Sigmoid colon (tissue), 7 donors: Measurements from ENCODE around the gene PDGFA. TPM values are rescaled to one million over a fixed set of nuclear protein-coding genes. Genes with fewer than 3 reads are reported as not detected.

ENCODE experiments used
- DNase-seq: peaks from one replicate; pipeline ENCODE4 v3.0.0-alpha.2; 2019
- H3K27ac ChIP-seq, 4 donors: fragments of 200-600 bp; sonication (generic); one replicate each; pipeline ENCODE4 v1.5.1; 2016 to 2019; ENCODE audit warnings: mild to moderate bottlenecking in 1 of 4
- H3K27me3 ChIP-seq, 3 donors: fragments of 200-600 bp; sonication (generic); one replicate each; pipeline ENCODE4 v1.5.1; 2019; ENCODE audit warnings: mild to moderate bottlenecking in 1 of 3
- H3K36me3 ChIP-seq, 4 donors: fragments of 200-600 bp; sonication (generic); one replicate each; pipeline ENCODE4 v1.5.1; 2016 to 2019
- H3K4me1 ChIP-seq, 4 donors: fragments of 200-600 bp; sonication (generic); one replicate each; pipeline ENCODE4 v1.5.1; 2017 to 2019
- H3K4me3 ChIP-seq, 4 donors: fragments of 200-600 bp; sonication (generic); one replicate each; pipeline ENCODE4 v1.5.1; 2017 to 2019; ENCODE audit warnings: mild to moderate bottlenecking in 2 of 4, moderate library complexity in 1 of 4
- H3K9me3 ChIP-seq, 4 donors: fragments of 200-600 bp in 3 of 4; sonication (generic) in 3 of 4; one replicate each; pipeline versions ENCODE4 v1.5.1 to v1.6.1; 2013 to 2019
- EP300 ChIP-seq, 4 donors: sonication (generic); formaldehyde crosslinking; IDR thresholded peaks; one replicate each; pipeline ENCODE4 v1.6.1; 2017; ENCODE audit warnings: antibody characterized with exemption in 4 of 4
- POLR2A ChIP-seq, 2 donors: fragments of 450-650 bp; IDR thresholded peaks; one replicate each; pipeline ENCODE4 v1.6.1; 2016; ENCODE audit warnings: antibody characterized with exemption in 2 of 2, mild to moderate bottlenecking in 2 of 2, moderate library complexity in 2 of 2
- POLR2AphosphoS5 ChIP-seq, 4 donors: sonication (generic); formaldehyde crosslinking; IDR thresholded peaks; one replicate each; pipeline ENCODE4 v1.6.1; 2017; ENCODE audit warnings: antibody characterized with exemption in 4 of 4
- WGBS, 2 donors: extraction: QIAGEN DNeasy Blood & Tissue Kit; methylation state at CpG; one replicate each; pipeline ENCODE4 v1.1.7; 2013; 5-methylcytosine and 5-hydroxymethylcytosine counted together
- intact Hi-C: fragments of 100-400 bp; cut with DNase I; formaldehyde crosslinking; loops from one replicate; pipeline ENCODE4 v1.15.1; 2023
- polyA plus RNA-seq, 3 donors: library from polyadenylated mRNA; stranded (reverse); fragments of 200-250 nt; gene quantifications; one replicate each; pipeline ENCODE4 v1.2.3, GENCODE V29; 2013
- total RNA-seq, 4 donors: library from RNA; depleted of rRNA; stranded (reverse); fragments of >200 nt; gene quantifications; one replicate each; pipeline ENCODE4 v1.1.0, GENCODE V29; 2016
- TF ChIP-seq, protein P1 (sequence below), 4 experiments: fragments of 450-650 bp in 3 of 4; fragments of 200-600 bp in 1 of 4; IDR thresholded peaks; one replicate each; pipeline ENCODE4 v1.5.1; 2016 to 2019; ENCODE audit warnings: antibody characterized with exemption in 4 of 4, mild to moderate bottlenecking in 3 of 4, moderate library complexity in 2 of 4
- donor health status: healthy with polysubstance abuse.
- donor health status: Bipolar disorder and iron deficiency.
- donor health status: healthy.

The PDGFA gene
- total and polyA plus RNA-seq, 7 donors: 19.7 to 38.5 (median 33.9) TPM

DNA sequence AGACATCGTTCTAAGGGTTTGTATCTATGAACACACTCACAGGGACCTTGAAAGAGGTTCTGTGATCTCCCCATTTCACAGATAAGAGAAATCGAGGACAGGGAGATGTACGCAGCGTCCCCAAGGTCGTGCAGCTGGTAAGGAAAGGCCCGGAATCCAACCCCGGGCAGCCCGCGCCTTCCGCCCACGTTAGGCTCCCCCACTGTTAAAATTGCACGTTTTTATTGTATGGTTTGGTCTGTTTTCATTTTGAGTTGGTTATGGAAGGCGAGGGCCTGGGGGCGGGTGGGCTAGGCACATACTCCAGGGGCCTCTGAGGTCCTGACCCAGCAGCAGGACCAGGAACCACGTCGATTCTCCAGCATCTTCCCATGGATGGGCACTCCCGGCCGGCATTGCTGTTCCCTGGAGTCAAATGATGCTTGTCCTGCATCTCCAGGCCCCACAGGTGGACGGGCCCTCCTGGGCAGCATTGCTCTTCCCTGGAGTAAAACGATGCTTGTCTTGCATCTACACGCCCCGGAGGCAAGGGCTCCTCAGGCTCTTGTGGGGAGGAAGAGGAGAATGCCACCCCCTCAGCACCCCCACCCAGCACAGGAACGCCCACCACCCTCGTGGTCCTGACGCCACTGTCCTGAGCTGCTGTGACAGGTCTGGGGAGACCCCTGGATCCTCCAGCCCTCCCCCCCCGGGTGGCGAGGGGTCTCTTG, 65.9 kb downstream of the PDGFA start:
- WGBS, 2 donors: 88 to 90% methylated on average over 27 of the region's 27 CpGs
- intact Hi-C loops: no loop called here

DNA sequence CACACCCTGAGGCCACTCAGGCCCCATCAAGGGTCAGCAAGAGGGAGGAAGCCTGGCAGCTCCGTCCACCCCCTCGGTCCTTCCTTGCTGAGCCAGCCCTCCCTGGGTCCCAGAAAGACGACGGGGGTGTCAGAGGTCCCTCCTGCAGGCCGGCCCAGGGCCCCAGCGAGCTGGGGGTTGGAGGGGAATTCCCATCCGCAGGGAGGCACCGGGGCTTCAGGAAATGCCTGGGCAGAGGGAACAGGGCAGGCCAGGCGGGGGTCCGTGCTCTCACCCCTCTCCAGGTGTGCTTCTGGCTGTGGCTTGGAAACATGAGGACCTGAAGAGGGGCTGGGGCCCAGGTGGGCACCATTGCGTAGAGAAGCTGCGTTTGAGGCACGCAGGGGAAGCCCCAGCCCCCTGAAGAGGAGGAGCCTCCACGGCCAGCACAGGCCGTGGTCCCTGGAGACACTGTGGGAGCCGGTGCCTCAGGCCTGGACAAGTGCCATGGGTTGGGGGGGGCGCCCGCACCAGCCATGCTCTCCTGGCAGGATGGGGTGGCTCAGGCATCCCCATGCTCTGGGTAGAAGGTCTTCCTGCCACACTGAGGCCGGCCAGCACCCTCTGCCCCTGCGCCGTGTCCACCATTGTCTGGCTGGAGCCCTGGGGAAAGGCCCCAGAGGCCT, 66.7 kb downstream of the PDGFA start:
- H3K36me3 ChIP-seq: no peaks in the 10 kb centered on the region
- H3K4me1 ChIP-seq: peaks cover 0 to 20% (median 6%) of the 10 kb centered on the region in 4 donors
- no peaks in the 10 kb centered on the region for H3K9me3 ChIP-seq
- no peak for DNase-seq
- no peak overlapping the region for H3K4me3 ChIP-seq
- TF ChIP-seq POLR2AphosphoS5 (IDR thresholded peaks at IDR 0.05) (no peak), EP300 (IDR thresholded peaks at IDR 0.05) (no peak), POLR2A (IDR thresholded peaks at IDR 0.05) (no peak)
- TF ChIP-seq, protein P1, sequence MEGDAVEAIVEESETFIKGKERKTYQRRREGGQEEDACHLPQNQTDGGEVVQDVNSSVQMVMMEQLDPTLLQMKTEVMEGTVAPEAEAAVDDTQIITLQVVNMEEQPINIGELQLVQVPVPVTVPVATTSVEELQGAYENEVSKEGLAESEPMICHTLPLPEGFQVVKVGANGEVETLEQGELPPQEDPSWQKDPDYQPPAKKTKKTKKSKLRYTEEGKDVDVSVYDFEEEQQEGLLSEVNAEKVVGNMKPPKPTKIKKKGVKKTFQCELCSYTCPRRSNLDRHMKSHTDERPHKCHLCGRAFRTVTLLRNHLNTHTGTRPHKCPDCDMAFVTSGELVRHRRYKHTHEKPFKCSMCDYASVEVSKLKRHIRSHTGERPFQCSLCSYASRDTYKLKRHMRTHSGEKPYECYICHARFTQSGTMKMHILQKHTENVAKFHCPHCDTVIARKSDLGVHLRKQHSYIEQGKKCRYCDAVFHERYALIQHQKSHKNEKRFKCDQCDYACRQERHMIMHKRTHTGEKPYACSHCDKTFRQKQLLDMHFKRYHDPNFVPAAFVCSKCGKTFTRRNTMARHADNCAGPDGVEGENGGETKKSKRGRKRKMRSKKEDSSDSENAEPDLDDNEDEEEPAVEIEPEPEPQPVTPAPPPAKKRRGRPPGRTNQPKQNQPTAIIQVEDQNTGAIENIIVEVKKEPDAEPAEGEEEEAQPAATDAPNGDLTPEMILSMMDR (IDR thresholded peaks at IDR 0.05): no peak
- peaks cover 4 to 43% (median 17%) of the 10 kb centered on the region in 3 donors for H3K27me3 ChIP-seq
- WGBS, 2 donors: 68 to 74% methylated on average over 21 of the region's 21 CpGs
- intact Hi-C loops: no loop called here
- H3K27ac ChIP-seq: no peak overlapping the region

More for the DNA sequence above, 65.9 kb downstream of the PDGFA start:
- Histone ChIP-seq H3K36me3 (no peaks in the 10 kb centered on the region), H3K4me3 (no peak overlapping the region), H3K27ac (no peak overlapping the region), H3K4me1 (peaks cover 0 to 20% (median 6%) of the 10 kb centered on the region in 4 donors), H3K27me3 (peaks cover 4 to 43% (median 17%) of the 10 kb centered on the region in 3 donors), H3K9me3 (no peaks in the 10 kb centered on the region)
- no peak for TF ChIP-seq POLR2AphosphoS5 (IDR thresholded peaks at IDR 0.05)
- TF ChIP-seq EP300 (IDR thresholded peaks at IDR 0.05): no peak
- TF ChIP-seq POLR2A (IDR thresholded peaks at IDR 0.05): no peak
- TF ChIP-seq, protein P1 (IDR thresholded peaks at IDR 0.05): no peak
- no peak for DNase-seq

DNA sequence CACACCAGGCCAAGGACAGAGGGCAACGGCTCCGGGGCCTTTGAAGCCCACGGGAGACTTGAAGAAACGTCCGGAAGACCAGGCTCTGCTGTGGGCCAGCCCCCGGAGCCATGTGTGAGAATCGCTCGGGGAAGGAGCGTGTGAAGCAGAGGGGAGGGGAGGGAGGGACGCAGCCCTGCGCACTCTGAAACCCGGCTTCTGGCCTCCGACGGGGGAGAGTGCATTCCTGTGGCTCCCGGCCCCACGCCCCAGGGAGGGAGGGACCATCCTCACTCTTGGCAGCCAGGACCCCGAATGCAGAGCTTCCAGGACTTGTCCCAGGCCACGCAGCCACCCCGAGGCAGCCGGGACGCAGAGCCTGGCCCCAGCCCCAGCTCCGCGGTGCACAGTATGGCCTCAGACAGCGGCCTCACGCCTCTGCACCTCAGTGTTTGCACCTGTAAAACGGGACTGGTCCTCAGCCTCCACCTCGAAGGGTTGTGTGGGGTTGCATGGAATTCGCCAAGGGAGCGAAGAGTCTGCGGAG, 67.4 kb downstream of the PDGFA start:
- Histone ChIP-seq H3K27ac (no peak overlapping the region), H3K4me3 (no peak overlapping the region), H3K36me3 (no peaks in the 10 kb centered on the region), H3K4me1 (peaks cover 0 to 20% (median 6%) of the 10 kb centered on the region in 4 donors), H3K27me3 (peaks cover 4 to 43% (median 17%) of the 10 kb centered on the region in 3 donors), H3K9me3 (no peaks in the 10 kb centered on the region)
- TF ChIP-seq EP300 (IDR thresholded peaks at IDR 0.05): no peak
- TF ChIP-seq POLR2A (IDR thresholded peaks at IDR 0.05): no peak
- TF ChIP-seq, protein P1 (IDR thresholded peaks at IDR 0.05): no peak
- TF ChIP-seq POLR2AphosphoS5 (IDR thresholded peaks at IDR 0.05): no peak
- intact Hi-C loops: no loop called here
- DNase-seq: no peak
- 26 to 33% methylated on average over 30 of the region's 30 CpGs for WGBS, 2 donors

DNA sequence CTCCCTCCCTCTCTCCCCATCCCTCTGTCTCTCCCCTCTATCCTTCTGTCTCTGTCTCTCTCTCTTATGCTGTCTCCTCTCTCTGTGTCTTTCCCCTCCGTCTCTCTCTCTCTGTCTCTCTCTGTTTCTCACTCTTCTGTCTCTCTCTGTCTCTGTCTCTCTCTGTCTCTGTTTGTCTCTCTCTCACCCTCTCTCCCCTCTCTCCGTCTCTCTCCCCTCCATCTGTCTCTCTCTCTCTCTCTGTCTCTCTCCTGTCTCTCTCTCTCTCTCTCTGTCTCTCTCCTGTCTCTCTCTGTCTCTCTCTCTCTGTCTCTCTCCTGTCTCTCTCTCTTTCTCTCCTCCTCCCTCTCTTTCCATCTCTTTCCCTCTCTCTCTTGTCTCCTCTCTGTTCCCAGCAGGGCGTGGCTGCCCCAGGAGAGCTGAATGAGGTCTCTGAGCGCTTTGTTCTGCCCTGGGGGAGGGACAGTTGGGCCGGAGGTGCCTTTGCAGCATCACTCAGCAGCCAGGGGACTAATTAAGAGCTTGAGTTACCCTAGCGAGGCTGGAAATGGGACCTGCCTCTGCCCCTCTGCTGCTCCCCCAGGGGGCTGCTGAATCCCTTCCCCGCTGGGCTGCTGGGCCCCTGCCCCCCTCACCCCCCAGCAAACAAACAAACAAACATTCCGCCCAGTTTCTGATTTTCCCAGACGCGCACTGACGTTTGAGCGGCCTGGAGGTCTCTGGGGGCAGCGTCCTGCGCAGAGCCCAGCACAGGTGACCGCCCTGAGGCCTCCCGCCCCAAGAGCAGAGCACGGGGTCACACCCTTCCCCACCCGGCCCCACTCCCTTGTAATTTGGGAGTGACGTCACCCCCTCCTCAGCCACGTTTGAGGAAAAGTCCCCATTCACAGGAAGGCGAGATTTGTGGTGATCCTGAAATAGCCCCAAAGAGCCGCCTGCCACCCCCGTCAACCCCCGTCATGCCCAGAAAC, 68.1 kb downstream of the PDGFA start:
- Histone ChIP-seq H3K27ac (no peak overlapping the region), H3K9me3 (no peaks in the 10 kb centered on the region), H3K4me3 (no peak overlapping the region), H3K27me3 (peaks cover 4 to 43% (median 17%) of the 10 kb centered on the region in 3 donors), H3K4me1 (peaks cover 0 to 20% (median 6%) of the 10 kb centered on the region in 4 donors), H3K36me3 (no peaks in the 10 kb centered on the region)
- WGBS, 2 donors: 25 to 54% methylated on average over 24 of the region's 24 CpGs
- no peak for DNase-seq
- intact Hi-C loops: no loop called here
- TF ChIP-seq, protein P1 (IDR thresholded peaks at IDR 0.05): no peak
- no peak for TF ChIP-seq POLR2AphosphoS5 (IDR thresholded peaks at IDR 0.05)
- no peak for TF ChIP-seq POLR2A (IDR thresholded peaks at IDR 0.05)
- TF ChIP-seq EP300 (IDR thresholded peaks at IDR 0.05): no peak
